ENCODE data around the gene LAP3.

LAP3 gene

GRCh38 chr4:17650406-17650805 is 73.4 kb downstream of the LAP3 start:
- TF ChIP-seq ZNF274 (IDR thresholded peaks at IDR 0.05; ENCODE audit: low read depth, low read length) = no peak
- H3K4me3 ChIP-seq (ENCODE audit: low read length) = no peak overlapping the region

GRCh38 chr4:17654701-17655100 is 77.7 kb downstream of the LAP3 start:
- no peak overlapping the region for H3K4me3 ChIP-seq (ENCODE audit: low read length)
- TF ChIP-seq ZNF274 (IDR thresholded peaks at IDR 0.05; ENCODE audit: low read depth, low read length) = no peak

GRCh38 chr4:17657090-17657489 is 80.1 kb downstream of the LAP3 start:
- H3K4me3 ChIP-seq (ENCODE audit: low read length) = no peak overlapping the region
- TF ChIP-seq ZNF274 (IDR thresholded peaks at IDR 0.05; ENCODE audit: low read depth, low read length) = no peak
